HEK293 (cell line): ENCODE data around the gene ABI3BP.

Experiments
- CTCF ChIA-PET: fragments of 350-600 bp; formaldehyde crosslinking; extraction: SDS; loops from one replicate; lab custom pipeline; 2021; ENCODE audit warnings: antibody characterized with exemption; lab: Yijun Ruan, JAX
- POLR2A ChIA-PET: fragments of 300-600 bp; formaldehyde crosslinking; extraction: SDS; loops from one replicate; lab custom pipeline; 2020; ENCODE audit warnings: antibody characterized with exemption, inconsistent platforms; lab: Yijun Ruan, JAX
- H3K27ac ChIP-seq: fragments of 200-500 bp; sonication (Bioruptor generic); 2 replicates; pipeline ENCODE4 v1.5.1; 2014; ENCODE audit warnings: low read depth, low read length, control low read depth, inconsistent platforms; ENCODE audit errors: extremely low read depth
- H3K36me3 ChIP-seq, 2 experiments: fragments of 200-500 bp in 1 of 2; sonication (Bioruptor generic) in 1 of 2; 1 replicate in 1 of 2; 2 replicates in 1 of 2; pipeline ENCODE4 v1.5.1; 2014 to 2017; ENCODE audit warnings: inconsistent platforms in 2 of 2, low read length in 2 of 2; ENCODE audit not compliant: control insufficient read depth in 2 of 2, insufficient read depth in 1 of 2
- H3K4me1 ChIP-seq: fragments of 200-500 bp; sonication (Bioruptor generic); 2 replicates; pipeline ENCODE4 v1.5.1; 2014; ENCODE audit warnings: mild to moderate bottlenecking, low read length, inconsistent platforms; ENCODE audit not compliant: control insufficient read depth, insufficient read depth
- H3K4me3 ChIP-seq: 2 replicates; pipeline ENCODE4 v1.5.1; 2011; ENCODE audit warnings: low read depth, mild to moderate bottlenecking, control low read depth, low read length, moderate library complexity
- H3K9me3 ChIP-seq: fragments of 200-500 bp; sonication (Bioruptor generic); 2 replicates; pipeline ENCODE4 v1.5.1; 2014; ENCODE audit warnings: low read depth, low read length, inconsistent platforms; ENCODE audit not compliant: control insufficient read depth, insufficient read depth
- EGR2 ChIP-seq: fragments of 450-650 bp; formaldehyde crosslinking; IDR thresholded peaks from 2 replicates; pipeline ENCODE4 v1.5.1; 2016; ENCODE audit warnings: low read depth, missing biosample characterization, missing genetic modification characterization
- GFI1B ChIP-seq: fragments of 450-650 bp; formaldehyde crosslinking; IDR thresholded peaks from 2 replicates; pipeline ENCODE4 v1.5.1; 2016; ENCODE audit warnings: missing biosample characterization, missing genetic modification characterization
- MEIS1 ChIP-seq: sonication (generic); formaldehyde crosslinking; IDR thresholded peaks from 2 replicates; pipeline ENCODE4 v1.8.1; 2022; ENCODE audit warnings: missing genetic modification reagents, mild to moderate bottlenecking, borderline replicate concordance
- RBAK ChIP-seq: fragments of 450-650 bp; formaldehyde crosslinking; IDR thresholded peaks from 2 replicates; pipeline ENCODE4 v1.5.1; 2016; ENCODE audit warnings: missing biosample characterization, missing genetic modification characterization
- SALL2 ChIP-seq: fragments of 450-650 bp; formaldehyde crosslinking; IDR thresholded peaks from 2 replicates; pipeline ENCODE4 v1.5.0; 2017; ENCODE audit warnings: missing biosample characterization, mild to moderate bottlenecking, missing genetic modification characterization, borderline replicate concordance
- TRIM28 ChIP-seq: IDR thresholded peaks from 2 replicates; pipeline ENCODE4 v1.6.1; 2011; ENCODE audit warnings: low read length, control low read depth, borderline replicate concordance
- ZBTB7A ChIP-seq: fragments of 450-650 bp; formaldehyde crosslinking; IDR thresholded peaks from 2 replicates; pipeline ENCODE4 v1.5.1; 2016; ENCODE audit warnings: low read depth, missing biosample characterization, missing genetic modification characterization
- ZFP69B ChIP-seq: fragments of 450-650 bp; formaldehyde crosslinking; IDR thresholded peaks from 2 replicates; pipeline ENCODE4 v1.5.1; 2016; ENCODE audit warnings: missing biosample characterization, missing genetic modification characterization
- ZNF132 ChIP-seq: fragments of 450-650 bp; formaldehyde crosslinking; IDR thresholded peaks from 2 replicates; pipeline ENCODE4 v1.5.1; 2017; ENCODE audit warnings: missing biosample characterization, missing genetic modification characterization, borderline replicate concordance
- ZNF133 ChIP-seq: fragments of 450-650 bp; formaldehyde crosslinking; IDR thresholded peaks from 2 replicates; pipeline ENCODE4 v1.5.1; 2016; ENCODE audit warnings: missing biosample characterization, missing genetic modification characterization
- ZNF155 ChIP-seq: fragments of 450-650 bp; formaldehyde crosslinking; IDR thresholded peaks from 2 replicates; pipeline ENCODE4 v1.5.1; 2016; ENCODE audit warnings: missing biosample characterization, missing genetic modification characterization
- ZNF302 ChIP-seq: fragments of 450-650 bp; formaldehyde crosslinking; IDR thresholded peaks from 2 replicates; pipeline ENCODE4 v1.5.1; 2016; ENCODE audit warnings: missing biosample characterization, missing genetic modification characterization, low read depth
- ZNF335 ChIP-seq: fragments of 450-650 bp; formaldehyde crosslinking; conservative IDR thresholded peaks from 2 replicates; pipeline ENCODE4 v1.5.1; 2016; ENCODE audit warnings: missing biosample characterization, missing genetic modification characterization
- ZNF391 ChIP-seq: fragments of 450-650 bp; formaldehyde crosslinking; IDR thresholded peaks from 2 replicates; pipeline ENCODE4 v1.5.1; 2016; ENCODE audit warnings: low read depth, missing biosample characterization, missing genetic modification characterization, borderline replicate concordance
- ZNF473 ChIP-seq: fragments of 450-650 bp; formaldehyde crosslinking; IDR thresholded peaks from 2 replicates; pipeline ENCODE4 v1.5.1; 2017; ENCODE audit warnings: missing biosample characterization, missing genetic modification characterization
- ZNF501 ChIP-seq: fragments of 450-650 bp; formaldehyde crosslinking; IDR thresholded peaks from 2 replicates; pipeline ENCODE4 v1.5.1; 2016; ENCODE audit warnings: missing biosample characterization, missing genetic modification characterization
- ZNF544 ChIP-seq: fragments of 450-650 bp; formaldehyde crosslinking; IDR thresholded peaks from 2 replicates; pipeline ENCODE4 v1.5.0; 2017; ENCODE audit warnings: missing biosample characterization, missing genetic modification characterization
- ZNF776 ChIP-seq: fragments of 450-650 bp; formaldehyde crosslinking; IDR thresholded peaks from 2 replicates; pipeline ENCODE4 v1.5.0; 2017; ENCODE audit warnings: missing biosample characterization, missing genetic modification characterization, borderline replicate concordance
- ZNF777 ChIP-seq: fragments of 450-650 bp; formaldehyde crosslinking; IDR thresholded peaks from 2 replicates; pipeline ENCODE4 v1.5.1; 2017; ENCODE audit warnings: missing biosample characterization, missing genetic modification characterization, borderline replicate concordance
- ZSCAN23 ChIP-seq: fragments of 450-650 bp; formaldehyde crosslinking; IDR thresholded peaks from 2 replicates; pipeline ENCODE4 v1.5.1; 2016; ENCODE audit warnings: missing biosample characterization, missing genetic modification characterization
- ZSCAN30 ChIP-seq: fragments of 450-650 bp; IDR thresholded peaks from 2 replicates; pipeline ENCODE4 v1.5.1; 2018; ENCODE audit warnings: missing biosample characterization, mild to moderate bottlenecking, missing genetic modification characterization, moderate library complexity
- TF ChIP-seq, protein P1 (sequence below): fragments of 450-650 bp; formaldehyde crosslinking; IDR thresholded peaks from 2 replicates; pipeline ENCODE4 v1.5.1; 2016; ENCODE audit warnings: missing biosample characterization, missing genetic modification characterization
- TF ChIP-seq, protein P2 (sequence below): fragments of 450-650 bp; formaldehyde crosslinking; IDR thresholded peaks from 2 replicates; pipeline ENCODE4 v1.5.1; 2016; ENCODE audit warnings: missing biosample characterization, missing genetic modification characterization
- TF ChIP-seq, protein P3 (sequence below): fragments of 450-650 bp; formaldehyde crosslinking; IDR thresholded peaks from 2 replicates; pipeline ENCODE4 v1.5.1; 2016; ENCODE audit warnings: missing biosample characterization, missing genetic modification characterization
- TF ChIP-seq, protein P4 (sequence below): fragments of 450-650 bp; formaldehyde crosslinking; IDR thresholded peaks from 2 replicates; pipeline ENCODE4 v1.5.1; 2016; ENCODE audit warnings: missing biosample characterization, missing genetic modification characterization

ABI3BP gene

DNA sequence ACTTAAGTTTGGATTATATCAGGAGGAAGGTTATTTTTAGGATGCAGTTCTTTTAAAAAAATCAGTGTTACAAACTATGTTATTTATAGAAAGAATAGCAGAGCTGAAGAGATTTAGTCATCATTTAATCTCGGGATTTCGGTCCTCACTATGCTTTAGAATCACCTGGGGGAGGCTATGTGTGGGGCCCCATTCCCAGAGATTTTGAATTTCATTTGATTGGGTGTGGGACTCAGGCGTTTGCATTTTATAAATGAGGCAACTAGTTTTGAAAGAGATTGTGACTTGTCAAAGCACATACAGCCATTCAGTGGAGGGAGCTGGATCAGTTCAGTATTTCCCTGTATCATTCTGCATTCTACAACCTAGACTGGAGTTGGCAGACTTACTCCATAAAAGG, 247.1 kb downstream of the ABI3BP start:
- Histone ChIP-seq H3K4me1 (no peaks in the 10 kb centered on the region), H3K36me3 (peaks cover 12 to 80% of the 10 kb centered on the region in 2 experiments), H3K27ac (no peak overlapping the region), H3K4me3 (no peak overlapping the region), H3K9me3 (no peaks in the 10 kb centered on the region)
- POLR2A ChIA-PET = no interaction called here
- CTCF ChIA-PET = interaction anchor here (0.6 kb wide), 1 partner anchor 50 kb away, joined by 3 read pairs; no protein-coding TSS in a partner anchor
- no peak for TF ChIP-seq ZBTB7A (tag by site-specific recombination)
- TF ChIP-seq, protein P1, sequence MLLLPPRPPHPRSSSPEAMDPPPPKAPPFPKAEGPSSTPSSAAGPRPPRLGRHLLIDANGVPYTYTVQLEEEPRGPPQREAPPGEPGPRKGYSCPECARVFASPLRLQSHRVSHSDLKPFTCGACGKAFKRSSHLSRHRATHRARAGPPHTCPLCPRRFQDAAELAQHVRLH (tag by site-specific recombination) = no peak
- no peak for TF ChIP-seq GFI1B (tag by site-specific recombination)
- no peak for TF ChIP-seq RBAK (tag by site-specific recombination)
- TF ChIP-seq ZNF777 (tag by site-specific recombination) = no peak

DNA sequence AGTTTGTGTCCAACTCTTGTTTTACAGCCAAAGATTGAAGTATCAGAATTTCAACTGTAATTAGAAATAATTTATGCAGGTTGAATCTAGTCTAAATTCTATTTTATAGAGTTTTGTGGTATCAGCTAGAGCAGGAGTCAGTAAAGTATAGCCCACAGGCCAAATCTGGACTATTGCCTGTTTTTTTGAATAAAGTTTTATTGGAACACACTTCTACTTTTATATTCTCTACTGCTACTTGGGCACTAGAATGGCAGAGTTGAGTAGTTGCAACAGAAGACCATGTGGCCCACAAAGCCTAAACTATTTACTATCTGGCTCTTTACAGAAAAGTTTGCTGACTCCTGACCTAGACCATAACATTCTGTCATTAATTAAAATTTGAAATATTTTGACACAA, 247.6 kb downstream of the ABI3BP start:
- ChIA-PET CTCF (no interaction called here), POLR2A (no interaction called here)
- Histone ChIP-seq H3K27ac (no peak overlapping the region), H3K36me3 (peaks cover 14 to 81% of the 10 kb centered on the region in 2 experiments), H3K4me3 (no peak overlapping the region), H3K4me1 (no peaks in the 10 kb centered on the region), H3K9me3 (no peaks in the 10 kb centered on the region)
- TF ChIP-seq ZNF776 (tag by site-specific recombination) = no peak
- no peak for TF ChIP-seq ZNF473 (tag by site-specific recombination)
- no peak for TF ChIP-seq SALL2 (tag by site-specific recombination)
- TF ChIP-seq MEIS1 = no peak
- TF ChIP-seq TRIM28 = no peak
- no peak for TF ChIP-seq ZNF335 (tag by site-specific recombination)
- TF ChIP-seq ZNF391 (tag by site-specific recombination) = no peak
- TF ChIP-seq ZNF133 = no peak
- TF ChIP-seq ZNF132 (tag by site-specific recombination) = no peak
- TF ChIP-seq EGR2 (tag by site-specific recombination) = no peak
- TF ChIP-seq ZSCAN30 (tag by site-specific recombination) = no peak
- TF ChIP-seq, protein P2, sequence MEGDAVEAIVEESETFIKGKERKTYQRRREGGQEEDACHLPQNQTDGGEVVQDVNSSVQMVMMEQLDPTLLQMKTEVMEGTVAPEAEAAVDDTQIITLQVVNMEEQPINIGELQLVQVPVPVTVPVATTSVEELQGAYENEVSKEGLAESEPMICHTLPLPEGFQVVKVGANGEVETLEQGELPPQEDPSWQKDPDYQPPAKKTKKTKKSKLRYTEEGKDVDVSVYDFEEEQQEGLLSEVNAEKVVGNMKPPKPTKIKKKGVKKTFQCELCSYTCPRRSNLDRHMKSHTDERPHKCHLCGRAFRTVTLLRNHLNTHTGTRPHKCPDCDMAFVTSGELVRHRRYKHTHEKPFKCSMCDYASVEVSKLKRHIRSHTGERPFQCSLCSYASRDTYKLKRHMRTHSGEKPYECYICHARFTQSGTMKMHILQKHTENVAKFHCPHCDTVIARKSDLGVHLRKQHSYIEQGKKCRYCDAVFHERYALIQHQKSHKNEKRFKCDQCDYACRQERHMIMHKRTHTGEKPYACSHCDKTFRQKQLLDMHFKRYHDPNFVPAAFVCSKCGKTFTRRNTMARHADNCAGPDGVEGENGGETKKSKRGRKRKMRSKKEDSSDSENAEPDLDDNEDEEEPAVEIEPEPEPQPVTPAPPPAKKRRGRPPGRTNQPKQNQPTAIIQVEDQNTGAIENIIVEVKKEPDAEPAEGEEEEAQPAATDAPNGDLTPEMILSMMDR (tag by site-specific recombination) = no peak
- TF ChIP-seq, protein P3, sequence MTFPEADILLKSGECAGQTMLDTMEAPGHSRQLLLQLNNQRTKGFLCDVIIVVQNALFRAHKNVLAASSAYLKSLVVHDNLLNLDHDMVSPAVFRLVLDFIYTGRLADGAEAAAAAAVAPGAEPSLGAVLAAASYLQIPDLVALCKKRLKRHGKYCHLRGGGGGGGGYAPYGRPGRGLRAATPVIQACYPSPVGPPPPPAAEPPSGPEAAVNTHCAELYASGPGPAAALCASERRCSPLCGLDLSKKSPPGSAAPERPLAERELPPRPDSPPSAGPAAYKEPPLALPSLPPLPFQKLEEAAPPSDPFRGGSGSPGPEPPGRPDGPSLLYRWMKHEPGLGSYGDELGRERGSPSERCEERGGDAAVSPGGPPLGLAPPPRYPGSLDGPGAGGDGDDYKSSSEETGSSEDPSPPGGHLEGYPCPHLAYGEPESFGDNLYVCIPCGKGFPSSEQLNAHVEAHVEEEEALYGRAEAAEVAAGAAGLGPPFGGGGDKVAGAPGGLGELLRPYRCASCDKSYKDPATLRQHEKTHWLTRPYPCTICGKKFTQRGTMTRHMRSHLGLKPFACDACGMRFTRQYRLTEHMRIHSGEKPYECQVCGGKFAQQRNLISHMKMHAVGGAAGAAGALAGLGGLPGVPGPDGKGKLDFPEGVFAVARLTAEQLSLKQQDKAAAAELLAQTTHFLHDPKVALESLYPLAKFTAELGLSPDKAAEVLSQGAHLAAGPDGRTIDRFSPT (tag by site-specific recombination) = no peak
- TF ChIP-seq, protein P4, sequence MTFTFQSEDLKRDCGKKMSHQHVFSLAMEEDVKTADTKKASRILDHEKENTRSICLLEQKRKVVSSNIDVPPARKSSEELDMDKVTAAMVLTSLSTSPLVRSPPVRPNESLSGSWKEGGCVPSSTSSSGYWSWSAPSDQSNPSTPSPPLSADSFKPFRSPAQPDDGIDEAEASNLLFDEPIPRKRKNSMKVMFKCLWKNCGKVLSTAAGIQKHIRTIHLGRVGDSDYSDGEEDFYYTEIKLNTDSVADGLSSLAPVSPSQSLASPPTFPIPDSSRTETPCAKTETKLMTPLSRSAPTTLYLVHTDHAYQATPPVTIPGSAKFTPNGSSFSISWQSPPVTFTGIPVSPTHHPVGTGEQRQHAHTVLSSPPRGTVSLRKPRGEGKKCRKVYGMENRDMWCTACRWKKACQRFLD = no peak
- no peak for TF ChIP-seq ZSCAN23 (tag by site-specific recombination)
- no peak for TF ChIP-seq ZNF302 (tag by site-specific recombination)
- TF ChIP-seq ZNF544 (tag by site-specific recombination) = no peak
- TF ChIP-seq ZFP69B (tag by site-specific recombination) = no peak
- no peak for TF ChIP-seq ZNF155
- no peak for TF ChIP-seq ZNF501 (tag by site-specific recombination)
